Sigmoid colon (tissue), 7 donors: ENCODE results near the gene LAMTOR4. TPM values are rescaled to one million over a fixed set of nuclear protein-coding genes. Genes with fewer than 3 reads are reported as not detected.

Experiments
- DNase-seq: peaks from one replicate; pipeline ENCODE4 v3.0.0-alpha.2; 2019
- H3K27ac ChIP-seq, 4 donors: fragments of 200-600 bp; sonication (generic); one replicate each; pipeline ENCODE4 v1.5.1; 2016 to 2019; ENCODE audit warnings: mild to moderate bottlenecking in 1 of 4
- H3K27me3 ChIP-seq, 3 donors: fragments of 200-600 bp; sonication (generic); one replicate each; pipeline ENCODE4 v1.5.1; 2019; ENCODE audit warnings: mild to moderate bottlenecking in 1 of 3
- H3K36me3 ChIP-seq, 4 donors: fragments of 200-600 bp; sonication (generic); one replicate each; pipeline ENCODE4 v1.5.1; 2016 to 2019
- H3K4me1 ChIP-seq, 4 donors: fragments of 200-600 bp; sonication (generic); one replicate each; pipeline ENCODE4 v1.5.1; 2017 to 2019
- H3K4me3 ChIP-seq, 4 donors: fragments of 200-600 bp; sonication (generic); one replicate each; pipeline ENCODE4 v1.5.1; 2017 to 2019; ENCODE audit warnings: mild to moderate bottlenecking in 2 of 4, moderate library complexity in 1 of 4
- H3K9me3 ChIP-seq, 4 donors: fragments of 200-600 bp in 3 of 4; sonication (generic) in 3 of 4; one replicate each; pipeline versions ENCODE4 v1.5.1 to v1.6.1; 2013 to 2019
- CTCF ChIP-seq, 4 experiments: fragments of 450-650 bp in 3 of 4; fragments of 200-600 bp in 1 of 4; IDR thresholded peaks; one replicate each; pipeline ENCODE4 v1.5.1; 2016 to 2019; ENCODE audit warnings: antibody characterized with exemption in 4 of 4, mild to moderate bottlenecking in 3 of 4, moderate library complexity in 2 of 4
- EP300 ChIP-seq, 4 donors: sonication (generic); formaldehyde crosslinking; IDR thresholded peaks; one replicate each; pipeline ENCODE4 v1.6.1; 2017; ENCODE audit warnings: antibody characterized with exemption in 4 of 4
- POLR2A ChIP-seq, 2 donors: fragments of 450-650 bp; IDR thresholded peaks; one replicate each; pipeline ENCODE4 v1.6.1; 2016; ENCODE audit warnings: antibody characterized with exemption in 2 of 2, mild to moderate bottlenecking in 2 of 2, moderate library complexity in 2 of 2
- POLR2AphosphoS5 ChIP-seq, 4 donors: sonication (generic); formaldehyde crosslinking; IDR thresholded peaks; one replicate each; pipeline ENCODE4 v1.6.1; 2017; ENCODE audit warnings: antibody characterized with exemption in 4 of 4
- WGBS, 2 donors: extraction: QIAGEN DNeasy Blood & Tissue Kit; methylation state at CpG; one replicate each; pipeline ENCODE4 v1.1.7; 2013; 5-methylcytosine and 5-hydroxymethylcytosine counted together
- intact Hi-C: fragments of 100-400 bp; cut with DNase I; formaldehyde crosslinking; loops from one replicate; pipeline ENCODE4 v1.15.1; 2023
- polyA plus RNA-seq, 3 donors: library from polyadenylated mRNA; stranded (reverse); fragments of 200-250 nt; gene quantifications; one replicate each; pipeline ENCODE4 v1.2.3, GENCODE V29; 2013
- total RNA-seq, 4 donors: library from RNA; depleted of rRNA; stranded (reverse); fragments of >200 nt; gene quantifications; one replicate each; pipeline ENCODE4 v1.1.0, GENCODE V29; 2016
- donor health status: healthy with polysubstance abuse.
- donor health status: Bipolar disorder and iron deficiency.
- donor health status: healthy.

Gene LAMTOR4
- total and polyA plus RNA-seq, 7 donors, result 222 to 626 (median 309) TPM

GRCh38 chr7:100111914-100112313, 36.8 kb upstream of the LAMTOR4 start:
- H3K9me3 ChIP-seq, result no peaks in the 10 kb centered on the region
- H3K4me3 ChIP-seq, result no peak overlapping the region
- H3K4me1 ChIP-seq, result no peaks in the 10 kb centered on the region
- H3K27me3 ChIP-seq, result no peaks in the 10 kb centered on the region
- no peak for TF ChIP-seq POLR2AphosphoS5 (IDR thresholded peaks at IDR 0.05)
- TF ChIP-seq POLR2A (IDR thresholded peaks at IDR 0.05), result no peak
- WGBS, 2 donors, result 88 to 91% methylated on average over 13 of the region's 13 CpGs
- H3K27ac ChIP-seq, result no peak overlapping the region
- DNase-seq, result no peak
- intact Hi-C loops, result no loop called here
- peaks cover 27 to 70% (median 45%) of the 10 kb centered on the region in 4 donors for H3K36me3 ChIP-seq

- Histone ChIP-seq H3K27ac (no peak overlapping the region), H3K4me1 (peaks cover 0 to 11% (median 10%) of the 10 kb centered on the region in 4 donors), H3K9me3 (no peaks in the 10 kb centered on the region), H3K36me3 (peaks cover 15 to 42% (median 25%) of the 10 kb centered on the region in 4 donors), H3K27me3 (no peaks in the 10 kb centered on the region), H3K4me3 (no peak overlapping the region)
- TF ChIP-seq POLR2A (IDR thresholded peaks at IDR 0.05), result no peak
- no peak for TF ChIP-seq CTCF (IDR thresholded peaks at IDR 0.05)
- no peak for TF ChIP-seq POLR2AphosphoS5 (IDR thresholded peaks at IDR 0.05)
- no peak for TF ChIP-seq EP300 (IDR thresholded peaks at IDR 0.05)
- intact Hi-C loops, result no loop called here
- DNase-seq, result no peak
- WGBS, 2 donors, result 94 to 95% methylated on average over 7 of the region's 7 CpGs
Measured at GRCh38 chr7:100115026-100115425, 33.7 kb upstream of the LAMTOR4 start.

GRCh38 chr7:100118388-100119071, 30.2 kb upstream of the LAMTOR4 start:
- Histone ChIP-seq H3K4me1 (peaks cover 0 to 20% (median 18%) of the 10 kb centered on the region in 4 donors), H3K4me3 (peak overlapping the region; percentile 61 to 81 (median 73)), H3K9me3 (no peaks in the 10 kb centered on the region), H3K27me3 (no peaks in the 10 kb centered on the region), H3K27ac (peak overlapping the region; percentile 84 to 91 (median 88)), H3K36me3 (peaks cover 0 to 14% (median 3%) of the 10 kb centered on the region in 4 donors)
- WGBS, 2 donors, result 17 to 21% methylated on average over 18 of the region's 18 CpGs
- no peak for TF ChIP-seq POLR2A (IDR thresholded peaks at IDR 0.05)
- no peak for DNase-seq
- intact Hi-C loops, result loop anchor here (2.0 kb wide), 1 partner anchor 18 kb away; the partner anchor contains the start of genes AP4M1 and MCM7

GRCh38 chr7:100119072-100119969, 29.4 kb upstream of the LAMTOR4 start, which contains the start of the genes CNPY4 and TAF6:
TSS of gene CNPY4 (plus strand) at chr7:100119634. CDS start at chr7:100119745, 111 bp downstream.
TSS of gene TAF6 (minus strand) at chr7:100119358. CDS start at chr7:100114209, 5,149 bp downstream.
- Histone ChIP-seq H3K27me3 (no peaks in the 10 kb centered on the region), H3K27ac (peak within 1 kb of the TSS; percentile 84 to 91 (median 88)), H3K36me3 (peaks cover 0 to 11% (median 0%) of the 10 kb centered on the region in 4 donors), H3K4me1 (peaks cover 0 to 20% (median 18%) of the 10 kb centered on the region in 4 donors), H3K9me3 (no peaks in the 10 kb centered on the region), H3K4me3 (peak within 1 kb of the TSS; percentile 61 to 81 (median 73))
- intact Hi-C loops, result loop anchor here (2.0 kb wide), 1 partner anchor 19 kb away; the partner anchor contains the start of genes AP4M1 and MCM7
- peak; percentile 98 for DNase-seq
- no peak for TF ChIP-seq EP300 (IDR thresholded peaks at IDR 0.05)
- TF ChIP-seq CTCF (IDR thresholded peaks at IDR 0.05), result peak in 1 of 4 experiments; percentile 13
- TF ChIP-seq POLR2A (IDR thresholded peaks at IDR 0.05), result peak; percentile 49 to 68
- peak; percentile 62 to 90 (median 77) for TF ChIP-seq POLR2AphosphoS5 (IDR thresholded peaks at IDR 0.05)
- 0% methylated on average over 49 of the region's 49 CpGs for whole genome bisulfite sequencing, 2 donors

GRCh38 chr7:100119970-100120732, 28.6 kb upstream of the LAMTOR4 start:
- intact Hi-C loops, result loop anchor here (2.0 kb wide), 1 partner anchor 19 kb away; the partner anchor contains the start of genes AP4M1 and MCM7
- 27 to 35% methylated on average over 19 of the region's 19 CpGs for WGBS, 2 donors
- peaks cover 0 to 20% (median 18%) of the 10 kb centered on the region in 4 donors for H3K4me1 ChIP-seq
- peaks cover 0 to 12% (median 0%) of the 10 kb centered on the region in 4 donors for H3K36me3 ChIP-seq
- TF ChIP-seq POLR2AphosphoS5 (IDR thresholded peaks at IDR 0.05), result peak in 1 of 4 donors; percentile 40
- no peak for TF ChIP-seq CTCF (IDR thresholded peaks at IDR 0.05)
- peak; percentile 93 for DNase-seq
- no peaks in the 10 kb centered on the region for H3K9me3 ChIP-seq
- no peaks in the 10 kb centered on the region for H3K27me3 ChIP-seq
- peak overlapping the region; percentile 61 to 81 (median 73) for H3K4me3 ChIP-seq
- peak overlapping the region; percentile 84 to 91 (median 88) for H3K27ac ChIP-seq
